Ammon's horn (tissue), 1 donor: ENCODE data around the gene CCAR1.
"Not testable (repeated sequence)": the region's sequence is repeated elsewhere in the genome, so short reads cannot be mapped to it uniquely, and the experiment has no call there.

Experiments
- DNase-seq: peaks from one replicate; pipeline ENCODE4 v3.0.0-alpha.2; 2016; ENCODE audit warnings: low spot score

CCAR1 gene

GRCh38 chr10:68720793-68721672 is at the start of gene CCAR1:
Gene CCAR1, plus strand, starts transcription at chr10:68721239. Its CDS starts 1,266 bp downstream, at chr10:68722505.
- DNase-seq, result peak; percentile 98

- no peak for DNase-seq
These were observed 36.6 kb upstream of the CCAR1 start for GRCh38 chr10:68684413-68684812.

GRCh38 chr10:68696018-68696417 is 25.0 kb upstream of the CCAR1 start:
- DNase-seq, result no peak

- no peak for DNase-seq
These were observed 23.9 kb upstream of the CCAR1 start for GRCh38 chr10:68697106-68697505.

GRCh38 chr10:68700197-68700596 is 20.8 kb upstream of the CCAR1 start:
- DNase-seq, result no peak

GRCh38 chr10:68705548-68705947 is 15.5 kb upstream of the CCAR1 start:
- DNase-seq, result no peak

GRCh38 chr10:68708987-68709386 is 12.1 kb upstream of the CCAR1 start:
- not testable (repeated sequence) for DNase-seq

- DNase-seq, result not testable (repeated sequence)
These were observed 8.0 kb upstream of the CCAR1 start for GRCh38 chr10:68713065-68713464.

- no peak for DNase-seq
These were observed 3.6 kb upstream of the CCAR1 start for GRCh38 chr10:68717435-68717834.

GRCh38 chr10:68721673-68722335 is 765 bp downstream of the CCAR1 start:
- DNase-seq, result peak; percentile 10

GRCh38 chr10:68725016-68725415 is 4.0 kb downstream of the CCAR1 start:
- no peak for DNase-seq

GRCh38 chr10:68727146-68727545 is 6.1 kb downstream of the CCAR1 start:
- DNase-seq, result no peak

GRCh38 chr10:68732651-68733050 is 11.6 kb downstream of the CCAR1 start:
- no peak for DNase-seq

- DNase-seq, result no peak
These were observed 13.3 kb downstream of the CCAR1 start for GRCh38 chr10:68734349-68734748.

GRCh38 chr10:68735119-68735518 is 14.1 kb downstream of the CCAR1 start:
- no peak for DNase-seq

GRCh38 chr10:68735739-68736138 is 14.7 kb downstream of the CCAR1 start:
- not testable (repeated sequence) for DNase-seq

GRCh38 chr10:68740676-68741075 is 19.6 kb downstream of the CCAR1 start:
- DNase-seq, result not testable (repeated sequence)

- no peak for DNase-seq
These were observed 21.4 kb downstream of the CCAR1 start for GRCh38 chr10:68742397-68742796.

- no peak for DNase-seq
These were observed 31.8 kb downstream of the CCAR1 start for GRCh38 chr10:68752711-68753350.

GRCh38 chr10:68756246-68756645 is 35.2 kb downstream of the CCAR1 start:
- DNase-seq, result no peak

GRCh38 chr10:68756766-68757165 is 35.7 kb downstream of the CCAR1 start:
- DNase-seq, result no peak

- DNase-seq, result no peak
These were observed 38.3 kb downstream of the CCAR1 start for GRCh38 chr10:68759223-68759863.
